Astrocyte of the spinal cord (primary cell): Measurements from ENCODE around the gene TCERG1.
A peak's percentile ranks its signal among the peaks of the same experiment; 100 is the strongest.

Source experiments
- DNase-seq: peaks from one replicate; pipeline ENCODE4 v3.0.0; 2011; ENCODE audit warnings: low read depth, low spot score
- H3K4me3 ChIP-seq: 2 replicates; pipeline ENCODE4 v1.5.1; 2011; ENCODE audit warnings: low read depth, mild to moderate bottlenecking, low read length, moderate library complexity
- in situ Hi-C: cut with HindIII; loops from 2 replicates; pipeline ENCODE4 v1.10.0; 2017; ENCODE audit warnings: low sequenced_read_pairs
- TF ChIP-seq, protein P1 (sequence below): IDR thresholded peaks from 2 replicates; pipeline ENCODE4 v1.5.1; 2012; ENCODE audit warnings: low read depth, mild to moderate bottlenecking, low read length, inconsistent platforms

TCERG1 gene

DNA sequence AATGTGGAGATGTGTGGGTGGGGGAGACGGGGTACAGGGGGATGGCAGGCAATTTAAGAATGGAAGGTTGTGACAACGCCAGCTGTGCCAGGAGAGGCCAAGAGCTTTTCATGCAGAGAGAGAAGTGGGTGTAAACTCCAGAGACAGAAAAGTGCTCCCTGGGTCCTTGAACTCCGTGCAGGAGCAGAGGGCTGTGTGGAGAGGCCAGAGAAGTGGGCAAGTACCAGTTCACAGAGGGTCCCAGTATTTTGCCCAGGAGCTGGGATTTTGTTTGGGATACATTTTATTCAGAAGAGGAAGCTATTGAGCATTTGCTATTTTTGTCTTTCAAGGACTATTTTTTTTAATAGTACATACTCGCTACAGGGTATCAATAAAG, 19.5 kb upstream of the TCERG1 start:
- no peak overlapping the region for H3K4me3 ChIP-seq
- TF ChIP-seq, protein P1, sequence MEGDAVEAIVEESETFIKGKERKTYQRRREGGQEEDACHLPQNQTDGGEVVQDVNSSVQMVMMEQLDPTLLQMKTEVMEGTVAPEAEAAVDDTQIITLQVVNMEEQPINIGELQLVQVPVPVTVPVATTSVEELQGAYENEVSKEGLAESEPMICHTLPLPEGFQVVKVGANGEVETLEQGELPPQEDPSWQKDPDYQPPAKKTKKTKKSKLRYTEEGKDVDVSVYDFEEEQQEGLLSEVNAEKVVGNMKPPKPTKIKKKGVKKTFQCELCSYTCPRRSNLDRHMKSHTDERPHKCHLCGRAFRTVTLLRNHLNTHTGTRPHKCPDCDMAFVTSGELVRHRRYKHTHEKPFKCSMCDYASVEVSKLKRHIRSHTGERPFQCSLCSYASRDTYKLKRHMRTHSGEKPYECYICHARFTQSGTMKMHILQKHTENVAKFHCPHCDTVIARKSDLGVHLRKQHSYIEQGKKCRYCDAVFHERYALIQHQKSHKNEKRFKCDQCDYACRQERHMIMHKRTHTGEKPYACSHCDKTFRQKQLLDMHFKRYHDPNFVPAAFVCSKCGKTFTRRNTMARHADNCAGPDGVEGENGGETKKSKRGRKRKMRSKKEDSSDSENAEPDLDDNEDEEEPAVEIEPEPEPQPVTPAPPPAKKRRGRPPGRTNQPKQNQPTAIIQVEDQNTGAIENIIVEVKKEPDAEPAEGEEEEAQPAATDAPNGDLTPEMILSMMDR = no peak
- in situ Hi-C loops = no loop called here
- DNase-seq = no peak

DNA sequence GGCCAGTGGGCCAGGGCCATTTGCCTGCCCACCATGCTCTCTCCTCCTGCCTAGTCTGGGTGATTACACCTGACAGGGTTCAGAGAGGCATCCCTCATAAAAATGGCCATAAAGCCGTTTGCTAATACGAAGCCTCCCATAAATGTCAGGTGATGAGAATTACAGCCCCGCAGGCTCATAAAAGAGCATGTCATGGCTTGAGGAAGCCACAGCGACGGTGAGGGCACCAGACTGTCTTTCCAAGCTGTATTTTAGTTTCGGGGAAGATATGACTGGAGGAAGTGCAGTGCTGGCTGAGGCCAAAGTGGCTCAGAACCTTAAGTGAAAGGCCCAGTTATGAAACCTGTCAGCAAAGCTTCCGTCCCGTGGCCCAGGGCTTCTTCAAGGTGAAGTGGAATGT, 18.5 kb upstream of the TCERG1 start:
- H3K4me3 ChIP-seq = no peak overlapping the region
- TF ChIP-seq, protein P1 = no peak
- in situ Hi-C loops = no loop called here
- DNase-seq = no peak

DNA sequence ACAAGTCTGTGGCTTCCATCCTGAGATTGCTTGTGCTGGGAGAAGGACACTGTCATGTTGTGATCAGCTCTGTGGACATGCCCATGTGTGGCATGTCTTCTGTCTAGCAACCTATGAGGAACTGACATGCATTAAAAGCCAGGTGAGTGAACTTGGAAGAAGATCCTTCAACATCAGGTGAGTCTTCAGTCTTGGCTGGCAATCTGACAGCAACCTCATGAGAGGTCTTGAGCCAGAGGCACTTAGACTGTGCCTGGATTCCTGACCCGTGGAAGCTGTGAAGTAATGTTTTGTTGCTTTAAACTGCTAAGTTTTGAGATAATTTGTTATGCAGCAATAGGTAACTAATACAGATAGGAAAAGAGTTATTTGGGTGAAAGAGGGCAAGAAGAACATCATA, 6.8 kb upstream of the TCERG1 start:
- no peak overlapping the region for H3K4me3 ChIP-seq
- TF ChIP-seq, protein P1 = no peak
- DNase-seq = no peak
- in situ Hi-C loops = no loop called here

DNA sequence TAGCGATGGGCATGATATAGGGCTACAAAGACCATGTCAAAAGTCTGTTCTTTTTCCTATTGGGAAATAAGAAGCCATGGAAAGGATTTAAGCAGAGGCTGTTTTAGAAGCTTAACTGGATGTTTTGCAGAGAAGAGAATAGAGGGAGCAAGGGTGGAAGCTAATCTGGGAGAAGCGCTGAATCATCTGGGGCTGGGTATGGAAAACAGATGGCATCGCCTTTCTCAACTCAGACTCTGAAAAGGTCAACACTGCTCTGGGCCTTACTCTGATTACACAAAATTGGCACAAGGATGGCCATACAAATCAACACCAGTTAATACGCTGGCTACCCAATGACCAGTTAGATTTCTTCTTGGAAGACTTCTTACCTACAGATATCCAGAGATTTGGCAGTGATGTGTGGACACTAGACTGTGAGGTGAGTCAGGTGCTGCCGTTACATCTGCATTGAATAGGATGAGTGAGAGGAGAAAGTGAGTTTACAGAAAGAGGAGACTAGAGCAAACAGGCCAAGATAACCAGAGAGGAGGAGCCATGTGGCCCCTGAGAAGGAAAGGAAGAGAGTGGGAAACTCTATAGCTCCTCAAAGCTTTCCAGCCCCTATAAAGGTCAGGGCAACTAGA, 6.2 kb upstream of the TCERG1 start:
- in situ Hi-C loops = no loop called here
- no peak for DNase-seq
- no peak overlapping the region for H3K4me3 ChIP-seq
- TF ChIP-seq, protein P1 = no peak

DNA sequence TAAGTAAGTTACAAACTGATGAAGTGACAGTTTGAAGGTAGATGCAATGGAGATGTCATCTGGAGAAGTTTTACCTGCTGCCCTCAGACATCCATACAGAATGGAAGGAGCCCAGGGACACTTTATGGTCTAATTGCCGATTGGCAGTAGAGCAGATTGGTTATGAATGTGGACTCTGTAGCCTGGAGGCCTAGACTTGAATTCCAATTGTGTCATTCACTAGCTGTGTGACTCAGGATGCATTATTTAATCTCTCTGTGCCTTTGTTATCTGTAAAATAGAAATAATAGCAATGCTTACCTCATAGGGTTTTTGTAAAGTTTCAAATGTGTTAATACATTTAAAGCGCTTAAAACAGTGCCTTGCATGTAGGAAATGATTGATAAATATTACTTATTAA, 5.2 kb upstream of the TCERG1 start:
- DNase-seq = no peak
- H3K4me3 ChIP-seq = no peak overlapping the region
- in situ Hi-C loops = no loop called here
- TF ChIP-seq, protein P1 = no peak

DNA sequence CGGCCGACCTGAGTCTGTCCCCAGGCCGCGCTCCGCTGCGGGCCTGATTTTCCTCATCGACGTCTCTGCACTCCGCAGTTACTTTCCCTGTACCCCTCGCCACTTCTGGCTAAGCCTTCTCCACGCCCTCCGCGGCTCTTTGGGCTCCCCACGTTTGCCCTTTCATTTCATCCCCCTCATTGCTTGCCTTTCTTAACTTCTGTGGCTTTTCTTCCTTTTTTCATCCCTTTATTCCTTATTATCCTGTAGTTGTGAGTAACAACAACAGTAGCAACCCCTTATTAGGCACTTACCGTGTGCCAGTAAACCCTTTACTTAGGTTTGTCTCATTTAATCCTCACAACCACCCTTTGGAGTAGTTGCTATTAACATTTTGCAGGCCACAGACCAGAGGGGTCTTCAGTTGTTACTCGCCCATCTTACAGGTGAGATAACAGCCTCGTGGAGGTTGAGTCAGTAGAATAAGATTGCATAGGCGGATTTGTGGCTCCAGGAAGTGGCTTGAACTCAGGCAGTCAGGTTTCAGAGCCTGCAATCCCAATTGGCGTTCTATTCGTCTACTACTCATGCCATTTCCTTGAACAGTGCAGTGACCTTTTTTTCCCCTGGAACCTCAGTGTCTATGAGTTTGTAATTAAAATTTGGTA, 724 bp downstream of the TCERG1 start:
- TF ChIP-seq, protein P1 = no peak
- in situ Hi-C loops = no loop called here
- peak; percentile 36 for DNase-seq
- peak overlapping the region; percentile 98 for H3K4me3 ChIP-seq
